K562 (cell line): Measurements from ENCODE around the gene DIS3L2. TPM values are rescaled to one million over a fixed set of nuclear protein-coding genes. Genes with fewer than 3 reads are reported as not detected.

Experiments used
- ATAC-seq: fragments of 200-7000 bp; cut with Tn5 transposase; 3 replicates; pipeline ENCODE4 v1.9.1; 2020; ENCODE audit warnings: moderate library complexity
- BruUV-seq: library from RNA; stranded (reverse); fragments of 400-500 nt; replicated peaks from 2 replicates; lab custom pipeline; 2021; lab: Mats Ljungman, UMichigan
- CTCF ChIA-PET: fragments of 300-600 bp; formaldehyde crosslinking; extraction: SDS; loops from one replicate; lab custom pipeline; 2021; ENCODE audit warnings: low intra/inter-chr PET ratio; lab: Yijun Ruan, JAX
- POLR2A ChIA-PET: fragments of 300-600, 350-650 bp; sonication (Branson Sonifier 250); formaldehyde crosslinking; extraction: SDS; loops from one replicate; lab custom pipeline; 2021; ENCODE audit warnings: antibody characterized with exemption, inconsistent platforms; lab: Yijun Ruan, JAX
- DNase-seq, 4 experiments: peaks; one replicate each; pipeline versions ENCODE4 v3.0.0 to v3.0.0-alpha.2; 2011 to 2018; ENCODE audit warnings: low spot score in 3 of 4, mixed read lengths in 3 of 4; ENCODE audit errors: extremely low read depth in 1 of 4
- FAIRE-seq: peaks from 2 replicates; lab custom pipeline; 2011; peaks lifted over from hg19 to GRCh38; lab: Jason Lieb, UNC
- H2AFZ ChIP-seq: 2 replicates; pipeline ENCODE4 v1.6.0; 2011; ENCODE audit warnings: low read depth, low read length, control low read depth, inconsistent platforms
- H3K27ac ChIP-seq: fragments of 200-600 bp; 3 replicates; pipeline ENCODE4 v1.8.0; 2011; ENCODE audit warnings: low read depth, mild to moderate bottlenecking, control low read depth, inconsistent platforms, low read length, moderate library complexity, mixed read lengths; ENCODE audit errors: extremely low read depth
- H3K27me3 ChIP-seq, 2 experiments: fragments of 300-600 bp in 1 of 2; 2 replicates in 1 of 2; 3 replicates in 1 of 2; pipeline versions ENCODE4 v1.6.0 to v1.8.0; 2011; ENCODE audit warnings: inconsistent platforms in 2 of 2, low read length in 2 of 2, mild to moderate bottlenecking in 1 of 2, mixed read lengths in 1 of 2, moderate library complexity in 1 of 2; ENCODE audit not compliant: control insufficient read depth in 2 of 2, insufficient read depth in 2 of 2
- H3K36me3 ChIP-seq: fragments of 300-600 bp; 3 replicates; pipeline ENCODE4 v1.8.0; 2011; ENCODE audit warnings: mild to moderate bottlenecking, low read length, inconsistent platforms; ENCODE audit not compliant: control insufficient read depth, insufficient read depth
- H3K4me1 ChIP-seq, 2 experiments: fragments of 200-600 bp in 1 of 2; replicated peaks in 1 of 2; 2 replicates in 1 of 2; 3 replicates in 1 of 2; pipeline versions ENCODE4 v1.5.1 to v1.8.0; 2011; ENCODE audit warnings: inconsistent platforms in 2 of 2, low read length in 2 of 2, mild to moderate bottlenecking in 1 of 2, mixed read lengths in 1 of 2, moderate library complexity in 1 of 2; ENCODE audit not compliant: control insufficient read depth in 2 of 2, insufficient read depth in 2 of 2
- H3K4me2 ChIP-seq: 2 replicates; pipeline ENCODE4 v1.6.1; 2011; ENCODE audit warnings: low read length, control low read depth, inconsistent platforms, mixed read lengths; ENCODE audit not compliant: insufficient read depth
- H3K4me3 ChIP-seq: fragments of 200-600 bp; sonication (generic), shearing (Covaris generic); 2 replicates; pipeline ENCODE4 v1.5.1; 2016; ENCODE audit warnings: control low read depth, inconsistent platforms
- H3K79me2 ChIP-seq: fragments of 200-600 bp; 3 replicates; pipeline ENCODE4 v1.8.0; 2011; ENCODE audit warnings: low read length, inconsistent platforms; ENCODE audit not compliant: control insufficient read depth, insufficient read depth
- H3K9ac ChIP-seq, 2 experiments: 2 replicates each; pipeline versions ENCODE4 v1.6.0 to v1.6.1; 2011; ENCODE audit warnings: low read depth in 2 of 2, low read length in 2 of 2, control low read depth in 1 of 2, inconsistent platforms in 1 of 2, mild to moderate bottlenecking in 1 of 2, mixed read lengths in 1 of 2; ENCODE audit not compliant: insufficient read depth in 1 of 2
- H3K9me1 ChIP-seq: one replicate; pipeline ENCODE4 v1.6.0; 2011; ENCODE audit warnings: inconsistent platforms, mild to moderate bottlenecking, low read length, moderate library complexity; ENCODE audit not compliant: control insufficient read depth, insufficient read depth
- H3K9me3 ChIP-seq: replicated peaks from 2 replicates; pipeline ENCODE4 v1.5.1; 2011; ENCODE audit warnings: low read depth, low read length, inconsistent platforms; ENCODE audit not compliant: control insufficient read depth, insufficient read depth
- H4K20me1 ChIP-seq: replicated peaks from 2 replicates; pipeline ENCODE4 v1.6.1; 2011; ENCODE audit warnings: low read length, inconsistent platforms, mixed read lengths; ENCODE audit not compliant: control insufficient read depth, insufficient read depth
- ARNT ChIP-seq, 2 experiments: fragments of 450-650 bp; IDR thresholded peaks; 2 replicates each; pipeline ENCODE4 v1.6.1; 2016; ENCODE audit warnings: mild to moderate bottlenecking in 1 of 2
- ETV6 ChIP-seq, 3 experiments: fragments of 150-350 bp in 1 of 3; sonication (generic) in 1 of 3; formaldehyde crosslinking in 1 of 3; IDR thresholded peaks; 2 replicates each; pipeline versions ENCODE4 v1.6.1 to v1.8.0; 2014 to 2022; ENCODE audit warnings: borderline replicate concordance in 2 of 3, low read depth in 2 of 3, antibody characterized with exemption in 1 of 3, low read length in 1 of 3, mild to moderate bottlenecking in 1 of 3, missing genetic modification reagents in 1 of 3
- MYNN ChIP-seq, 2 experiments: sonication (generic); formaldehyde crosslinking in 1 of 2; IDR thresholded peaks; 2 replicates each; pipeline versions ENCODE4 v1.5.0 to v1.6.1; 2016 to 2020; ENCODE audit warnings: antibody characterized with exemption in 1 of 2, missing genetic modification reagents in 1 of 2
- RNF219 ChIP-seq: fragments of 250-450 bp; sonication (Bioruptor Pico); IDR thresholded peaks from 2 replicates; pipeline ENCODE4 v1.5.0; 2022; ENCODE audit warnings: mild to moderate bottlenecking
- SETDB1 ChIP-seq: IDR thresholded peaks from one replicate; pipeline ENCODE4 v1.6.1; 2012; ENCODE audit warnings: low read length, control low read depth, inconsistent platforms
- SMARCB1 ChIP-seq: IDR thresholded peaks from 2 replicates; pipeline ENCODE4 v1.6.1; 2011; ENCODE audit warnings: improper control_type of control experiment, low read depth; ENCODE audit not compliant: insufficient read length
- STAG1 ChIP-seq: sonication (generic); formaldehyde crosslinking; IDR thresholded peaks from 2 replicates; pipeline ENCODE4 v1.5.0; 2020; ENCODE audit warnings: missing genetic modification reagents, borderline replicate concordance
- TAL1 ChIP-seq: fragments of 450-650 bp; IDR thresholded peaks from 2 replicates; pipeline ENCODE4 v1.6.1; 2016; ENCODE audit warnings: mild to moderate bottlenecking
- WGBS: fragments of 100-300 bp; shearing (Covaris generic); methylation state at CpG from one replicate; pipeline ENCODE4 v1.1.6; 2016; ENCODE audit warnings: low coverage, mixed read lengths; ENCODE audit not compliant: insufficient coverage; ENCODE audit errors: missing lambda C conversion rate; 5-methylcytosine and 5-hydroxymethylcytosine counted together
- in situ Hi-C: fragments of 300-500 bp; cut with MboI; formaldehyde crosslinking; loops from 4 replicates; pipeline ENCODE4 v1.15.0; 2018; ENCODE audit warnings: inconsistent platforms, mixed read lengths
- intact Hi-C: fragments of 100-400 bp; cut with micrococcal nuclease; formaldehyde crosslinking; loops from 2 replicates; pipeline ENCODE4 v1.14.2; 2022
- polyA plus RNA-seq, 8 experiments: library from polyadenylated mRNA; depleted of rRNA in 4 of 8; stranded (reverse) in 5 of 8; unstranded in 3 of 8; fragments of >200 nt; fragmentation: Nextera tagmentation in 2 of 8; fragmentation: Illumina TruSeq in 1 of 8; extraction: Ambion mirVana in 2 of 8; extraction: Trizol in 1 of 8; gene quantifications; 2 replicates each; pipeline versions ENCODE4 v1.2.1 to v1.2.3, GENCODE V29; 2011 to 2014; ENCODE audit warnings: inconsistent platforms in 1 of 8, missing spikeins in 1 of 8
- total RNA-seq, 7 experiments: library from RNA; depleted of rRNA in 6 of 7; stranded (reverse); fragments of >200 nt in 6 of 7; fragmentation: Illumina TruSeq in 2 of 7; extraction: Trizol in 2 of 7; gene quantifications; 2 replicates each; pipeline versions ENCODE4 v1.2.1 to v1.2.3, GENCODE V29; 2011 to 2021; ENCODE audit warnings: low replicate concordance in 1 of 7
- TF ChIP-seq, protein P1 (sequence below): fragments of 250-450 bp; sonication (Bioruptor Pico); IDR thresholded peaks from 2 replicates; pipeline ENCODE4 v1.8.0; 2021; ENCODE audit warnings: moderate library complexity, mild to moderate bottlenecking, inconsistent platforms

Gene DIS3L2
- total and polyA plus RNA-seq, 9 of the 15 experiments (the other 6 are each of a cell fraction or from before 2014, with no cell fraction given) = 1.5 to 19.2 (median 11.2) TPM

DNA sequence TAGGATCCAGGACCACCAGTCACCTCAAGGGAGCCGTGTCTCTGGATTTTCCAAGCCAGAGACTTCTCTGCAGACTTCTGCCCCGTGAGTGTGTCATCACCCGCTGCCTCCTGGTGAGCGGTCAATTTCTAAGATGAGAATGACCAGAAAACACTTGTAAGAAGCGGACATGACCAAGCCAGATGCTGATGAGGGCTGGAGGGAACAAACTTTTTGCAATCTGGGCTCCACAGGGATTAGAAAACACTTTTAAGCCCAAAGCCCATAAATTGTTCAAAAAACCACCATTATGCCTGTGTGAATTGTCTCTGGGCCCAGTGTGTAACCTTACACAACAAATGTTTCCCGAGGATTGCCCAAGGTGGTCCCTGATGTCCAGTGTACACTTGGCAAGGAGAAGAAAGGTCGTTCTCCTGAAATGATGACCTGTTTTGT lies 30.0 kb upstream of the DIS3L2 start:
- peaks cover 0 to 21% of the 10 kb centered on the region in 2 experiments; a peak in 2 of 5 replicates for H3K4me1 ChIP-seq
- POLR2A ChIA-PET = no interaction called here
- H3K9me3 ChIP-seq = no peaks in the 10 kb centered on the region
- no peaks in the 10 kb centered on the region for H3K79me2 ChIP-seq
- TF ChIP-seq SETDB1 (no peak), RNF219 (CRISPR knock-in tag) (no peak), STAG1 (no peak), ARNT (IDR thresholded peaks at IDR 0.05) (no peak), TAL1 (no peak), SMARCB1 (no peak), MYNN (IDR thresholded peaks at IDR 0.05) (no peak), MYNN (CRISPR knock-in tag; IDR thresholded peaks at IDR 0.05) (no peak), ETV6 (IDR thresholded peaks at IDR 0.05; ENCODE audit: borderline replicate concordance in 1 of 2, low read depth in 2 of 2, low read length in 1 of 2) (no peak), ETV6 (CRISPR knock-in tag; IDR thresholded peaks at IDR 0.05; ENCODE audit: borderline replicate concordance) (no peak)
- TF ChIP-seq, protein P1, sequence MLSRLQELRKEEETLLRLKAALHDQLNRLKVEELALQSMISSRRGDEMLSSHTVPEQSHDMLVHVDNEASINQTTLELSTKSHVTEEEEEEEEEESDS = no peak
- H3K4me3 ChIP-seq = no peak overlapping the region
- in situ Hi-C loops (no loop called here), intact Hi-C loops (no loop called here)
- CTCF ChIA-PET = no interaction called here
- H3K27me3 ChIP-seq = peaks cover 7 to 42% of the 10 kb centered on the region in 2 experiments; a peak in 4 of 5 replicates
- no peaks in the 10 kb centered on the region for H3K36me3 ChIP-seq
- no peak overlapping the region for H3K4me2 ChIP-seq
- H2AFZ ChIP-seq = no peak overlapping the region
- ATAC-seq (no peak), FAIRE-seq (no peak), DNase-seq (no peak)
- H3K27ac ChIP-seq = no peak overlapping the region
- H3K9ac ChIP-seq = no peak overlapping the region
- WGBS = 7% methylated on average over 7 of the region's 7 CpGs
- H3K9me1 ChIP-seq = no peaks in the 10 kb centered on the region
- H4K20me1 ChIP-seq = 0 out of 2 replicates have a peak, but pooled peaks cover 4% of the 10 kb centered on the region
- no TSS peak for BruUV-seq
